ENCODE results near the gene ZXDC. TPM values are rescaled to one million over a fixed set of nuclear protein-coding genes. Genes with fewer than 3 reads are reported as not detected.

Gene ZXDC
- total and polyA plus RNA-seq, 9 donors: 14.4 to 47.3 (median 32.7) TPM

- Histone ChIP-seq H3K9me3 (no peaks in the 10 kb centered on the region), H3K4me1 (ENCODE audit: insufficient read depth) (peaks cover 3% of the 10 kb centered on the region), H3K4me3 (no peak overlapping the region), H3K36me3 (no peaks in the 10 kb centered on the region), H3K27ac (no peak overlapping the region), H3K27me3 (no peaks in the 10 kb centered on the region)
- no peak for TF ChIP-seq POLR2A (IDR thresholded peaks at IDR 0.05)
- no peak for TF ChIP-seq EP300 (IDR thresholded peaks at IDR 0.05)
- TF ChIP-seq, protein P1, sequence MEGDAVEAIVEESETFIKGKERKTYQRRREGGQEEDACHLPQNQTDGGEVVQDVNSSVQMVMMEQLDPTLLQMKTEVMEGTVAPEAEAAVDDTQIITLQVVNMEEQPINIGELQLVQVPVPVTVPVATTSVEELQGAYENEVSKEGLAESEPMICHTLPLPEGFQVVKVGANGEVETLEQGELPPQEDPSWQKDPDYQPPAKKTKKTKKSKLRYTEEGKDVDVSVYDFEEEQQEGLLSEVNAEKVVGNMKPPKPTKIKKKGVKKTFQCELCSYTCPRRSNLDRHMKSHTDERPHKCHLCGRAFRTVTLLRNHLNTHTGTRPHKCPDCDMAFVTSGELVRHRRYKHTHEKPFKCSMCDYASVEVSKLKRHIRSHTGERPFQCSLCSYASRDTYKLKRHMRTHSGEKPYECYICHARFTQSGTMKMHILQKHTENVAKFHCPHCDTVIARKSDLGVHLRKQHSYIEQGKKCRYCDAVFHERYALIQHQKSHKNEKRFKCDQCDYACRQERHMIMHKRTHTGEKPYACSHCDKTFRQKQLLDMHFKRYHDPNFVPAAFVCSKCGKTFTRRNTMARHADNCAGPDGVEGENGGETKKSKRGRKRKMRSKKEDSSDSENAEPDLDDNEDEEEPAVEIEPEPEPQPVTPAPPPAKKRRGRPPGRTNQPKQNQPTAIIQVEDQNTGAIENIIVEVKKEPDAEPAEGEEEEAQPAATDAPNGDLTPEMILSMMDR (IDR thresholded peaks at IDR 0.05): no peak
- intact Hi-C loops (cut with DNase I): loop anchor here in 1 of 4 donors (5.0 kb wide), 1 partner anchor 142 kb away; no protein-coding TSS in a partner anchor
- 75 to 86% (median 77%) methylated on average over 1 of the region's 1 CpG for WGBS, 3 donors
- no peak for DNase-seq
These were observed 76.3 kb downstream of the ZXDC start for GRCh38 chr3:126399351-126399735.

DNA sequence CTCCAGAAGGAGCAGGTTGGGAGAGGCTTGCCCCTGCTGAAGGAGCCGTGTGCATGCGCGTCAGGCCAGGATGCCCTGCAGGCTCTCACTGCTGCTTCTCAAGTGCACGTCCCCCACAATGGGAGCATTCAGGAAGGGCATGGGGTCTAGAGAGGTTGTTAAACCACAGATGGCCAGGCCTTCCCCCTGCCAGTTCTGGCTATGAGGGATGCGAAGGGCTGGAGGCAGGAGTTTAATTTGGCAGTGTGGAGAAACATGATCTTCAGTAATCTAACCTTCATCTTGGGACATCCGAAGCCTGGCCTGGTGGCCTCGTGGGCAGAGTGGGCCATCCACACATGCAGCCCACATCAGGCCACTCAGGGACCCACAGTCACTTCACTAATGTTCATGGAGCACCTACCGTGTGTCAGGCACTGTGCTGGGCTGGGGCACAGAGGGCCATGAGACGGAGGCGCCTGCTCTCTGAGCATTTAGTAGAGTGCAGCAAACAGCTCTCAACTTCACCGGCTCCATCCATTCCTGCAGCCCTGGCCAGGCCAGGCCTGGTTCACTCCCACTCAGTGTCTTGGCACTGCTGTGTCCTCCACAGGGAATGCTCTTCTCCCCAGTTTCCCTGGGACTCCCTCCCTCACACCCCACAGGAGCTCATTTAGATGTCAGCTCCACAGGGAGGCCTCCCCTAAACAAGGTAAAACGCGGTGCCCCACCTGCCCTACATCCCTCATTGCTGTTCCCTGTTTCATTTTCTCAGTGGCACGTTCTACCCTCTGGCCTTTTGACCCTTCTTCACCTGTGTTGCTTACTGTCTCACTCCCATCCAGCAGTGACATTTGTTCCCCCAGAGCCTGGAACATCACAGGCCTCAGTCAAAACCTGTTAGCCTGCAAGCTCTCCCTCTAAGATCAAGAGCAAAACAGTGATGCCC is 77.0 kb downstream of the ZXDC start:
- Histone ChIP-seq H3K36me3 (no peaks in the 10 kb centered on the region), H3K27ac (no peak overlapping the region), H3K4me1 (ENCODE audit: insufficient read depth) (peaks cover 3% of the 10 kb centered on the region), H3K4me3 (no peak overlapping the region), H3K27me3 (no peaks in the 10 kb centered on the region), H3K9me3 (no peaks in the 10 kb centered on the region)
- 84 to 89% (median 88%) methylated on average over 14 of the region's 14 CpGs for WGBS, 3 donors
- intact Hi-C loops (cut with DNase I): loop anchor here in 1 of 4 donors (5.0 kb wide), 1 partner anchor 141 kb away; no protein-coding TSS in a partner anchor
- DNase-seq: no peak
- TF ChIP-seq, protein P1 (IDR thresholded peaks at IDR 0.05): no peak
- no peak for TF ChIP-seq POLR2A (IDR thresholded peaks at IDR 0.05)

- peaks cover 3% of the 10 kb centered on the region for H3K4me1 ChIP-seq (ENCODE audit: insufficient read depth)
- H3K27ac ChIP-seq: no peak overlapping the region
- no peaks in the 10 kb centered on the region for H3K27me3 ChIP-seq
- H3K9me3 ChIP-seq: no peaks in the 10 kb centered on the region
- H3K36me3 ChIP-seq: no peaks in the 10 kb centered on the region
- intact Hi-C loops (cut with DNase I): loop anchor here in 1 of 4 donors (5.0 kb wide), 1 partner anchor 141 kb away; no protein-coding TSS in a partner anchor
- TF ChIP-seq POLR2A (IDR thresholded peaks at IDR 0.05) (no peak), EP300 (IDR thresholded peaks at IDR 0.05) (no peak)
- TF ChIP-seq, protein P1 (IDR thresholded peaks at IDR 0.05): no peak
- no peak overlapping the region for H3K4me3 ChIP-seq
- DNase-seq: no peak
- 90 to 91% (median 91%) methylated on average over 13 of the region's 13 CpGs for WGBS, 3 donors
These were observed 77.9 kb downstream of the ZXDC start for GRCh38 chr3:126397610-126398422.

- Histone ChIP-seq H3K36me3 (no peaks in the 10 kb centered on the region), H3K4me1 (ENCODE audit: insufficient read depth) (peaks cover 3% of the 10 kb centered on the region), H3K27me3 (no peaks in the 10 kb centered on the region), H3K9me3 (no peaks in the 10 kb centered on the region), H3K4me3 (no peak overlapping the region), H3K27ac (no peak overlapping the region)
- WGBS, 3 donors: 95 to 98% (median 96%) methylated on average over 5 of the region's 5 CpGs
- TF ChIP-seq POLR2A (IDR thresholded peaks at IDR 0.05): no peak
- no peak for TF ChIP-seq EP300 (IDR thresholded peaks at IDR 0.05)
- TF ChIP-seq, protein P1 (IDR thresholded peaks at IDR 0.05): no peak
- intact Hi-C loops (cut with DNase I): loop anchor here in 1 of 4 donors (5.0 kb wide), 1 partner anchor 139 kb away; no protein-coding TSS in a partner anchor
- DNase-seq: no peak
These were observed 79.2 kb downstream of the ZXDC start for GRCh38 chr3:126396536-126396935.

All from ovary (tissue), 9 donors.